CD4-positive, alpha-beta T cell treated with Interleukin-4 for 1 hour (primary cell): ENCODE results near the gene RGMB.
"Not testable (repeated sequence)": the region's sequence is repeated elsewhere in the genome, so short reads cannot be mapped to it uniquely, and the experiment has no call there.

ENCODE experiments used
- DNase-seq, 2 donors: peaks; one replicate each; pipeline ENCODE4 v3.0.0-alpha.2; 2020 to 2022

The RGMB gene, protein sequence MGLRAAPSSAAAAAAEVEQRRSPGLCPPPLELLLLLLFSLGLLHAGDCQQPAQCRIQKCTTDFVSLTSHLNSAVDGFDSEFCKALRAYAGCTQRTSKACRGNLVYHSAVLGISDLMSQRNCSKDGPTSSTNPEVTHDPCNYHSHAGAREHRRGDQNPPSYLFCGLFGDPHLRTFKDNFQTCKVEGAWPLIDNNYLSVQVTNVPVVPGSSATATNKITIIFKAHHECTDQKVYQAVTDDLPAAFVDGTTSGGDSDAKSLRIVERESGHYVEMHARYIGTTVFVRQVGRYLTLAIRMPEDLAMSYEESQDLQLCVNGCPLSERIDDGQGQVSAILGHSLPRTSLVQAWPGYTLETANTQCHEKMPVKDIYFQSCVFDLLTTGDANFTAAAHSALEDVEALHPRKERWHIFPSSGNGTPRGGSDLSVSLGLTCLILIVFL

DNA sequence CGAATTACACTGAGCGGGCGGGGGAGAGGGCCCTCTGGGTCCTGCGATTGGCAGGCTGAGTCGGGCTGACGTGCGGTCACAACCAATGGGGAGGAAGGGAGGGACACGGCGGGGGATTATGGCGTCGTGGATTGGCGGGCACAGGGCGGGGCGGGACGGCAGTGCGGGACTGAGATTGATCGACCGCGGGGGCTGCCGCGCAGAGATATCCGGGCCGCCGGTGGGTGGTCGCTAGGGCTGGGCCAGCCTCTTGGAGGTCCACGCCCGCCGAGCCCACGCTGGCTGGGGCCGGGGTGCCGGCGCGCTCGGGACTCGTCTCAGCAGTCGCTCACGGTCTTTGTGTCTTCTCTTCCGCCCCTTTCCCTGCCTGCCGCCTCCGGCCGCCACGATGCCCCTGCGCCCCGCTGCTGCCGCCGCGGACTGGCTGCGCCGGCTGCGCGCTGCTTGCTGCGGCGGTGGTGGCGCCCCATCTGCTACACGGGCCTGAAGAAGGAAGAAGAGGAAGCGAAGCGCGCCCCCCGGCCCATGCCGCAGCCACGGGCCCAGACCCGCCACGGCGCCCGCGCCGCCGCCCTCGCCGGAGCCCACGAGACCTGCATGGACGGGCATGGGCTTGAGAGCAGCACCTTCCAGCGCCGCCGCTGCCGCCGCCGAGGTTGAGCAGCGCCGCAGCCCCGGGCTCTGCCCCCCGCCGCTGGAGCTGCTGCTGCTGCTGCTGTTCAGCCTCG, at the start of gene RGMB:
Gene RGMB, plus strand, starts transcription at position 200 of the 728 bp plus-strand sequence. Its CDS starts 408 bp downstream, at position 608.
- peak; percentile 90 to 92 for DNase-seq

DNA sequence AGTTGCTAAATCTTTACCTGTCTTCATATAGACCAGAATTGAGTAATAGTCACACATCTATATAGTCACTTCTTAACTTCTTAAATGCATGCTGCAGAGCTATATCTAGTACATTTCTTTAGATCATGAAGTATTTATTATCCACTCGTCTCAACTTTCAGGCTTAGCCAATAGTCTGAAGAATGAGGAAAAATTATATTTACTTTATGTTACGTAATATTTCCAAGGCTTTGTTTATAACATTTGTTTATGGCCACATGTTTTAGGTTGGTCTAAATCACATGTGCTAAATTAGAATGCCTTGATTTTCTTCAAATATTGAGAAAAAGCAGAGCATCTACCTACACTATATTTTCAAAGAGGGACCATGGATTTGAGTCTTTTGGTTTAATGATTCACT, 47.2 kb upstream of the RGMB start:
- DNase-seq: no peak

DNA sequence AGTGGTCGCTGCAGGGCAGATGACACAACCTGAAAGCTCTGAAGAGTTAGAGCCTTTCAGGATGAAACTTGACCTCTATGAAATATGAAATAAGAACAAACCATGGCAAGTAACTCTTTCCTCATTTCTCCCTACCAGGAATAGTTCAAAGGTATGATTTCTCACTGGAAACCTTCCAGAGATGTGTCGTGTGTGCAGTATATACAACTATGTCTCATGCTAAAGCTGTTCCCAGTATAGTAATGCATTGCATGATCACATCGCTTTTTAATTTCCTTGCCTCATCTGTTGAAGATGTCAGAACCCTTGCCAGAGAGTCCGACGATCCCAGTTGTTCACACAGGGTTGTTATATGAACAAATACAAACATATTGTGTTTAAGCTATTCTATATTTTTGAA, 45.8 kb upstream of the RGMB start:
- DNase-seq: no peak

DNA sequence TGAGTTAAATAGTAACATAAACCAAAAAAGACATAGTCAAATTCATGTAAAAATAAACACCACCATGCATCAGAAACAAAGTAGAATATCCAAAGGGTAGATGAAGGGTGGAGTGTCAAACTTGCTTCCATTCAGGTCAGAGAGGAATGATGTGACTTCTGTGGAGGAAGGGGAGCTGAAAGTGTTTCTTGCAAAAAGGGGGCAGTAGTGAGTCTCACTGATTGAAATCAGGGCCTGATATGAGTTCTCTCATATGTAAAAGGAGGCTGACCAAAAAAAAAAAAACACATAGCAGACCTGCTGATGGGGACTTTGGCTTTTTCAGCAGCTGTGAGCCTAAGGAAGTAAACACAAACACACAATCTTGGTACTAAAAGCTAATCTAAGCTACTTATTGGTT, 38.8 kb upstream of the RGMB start:
- DNase-seq: no peak

DNA sequence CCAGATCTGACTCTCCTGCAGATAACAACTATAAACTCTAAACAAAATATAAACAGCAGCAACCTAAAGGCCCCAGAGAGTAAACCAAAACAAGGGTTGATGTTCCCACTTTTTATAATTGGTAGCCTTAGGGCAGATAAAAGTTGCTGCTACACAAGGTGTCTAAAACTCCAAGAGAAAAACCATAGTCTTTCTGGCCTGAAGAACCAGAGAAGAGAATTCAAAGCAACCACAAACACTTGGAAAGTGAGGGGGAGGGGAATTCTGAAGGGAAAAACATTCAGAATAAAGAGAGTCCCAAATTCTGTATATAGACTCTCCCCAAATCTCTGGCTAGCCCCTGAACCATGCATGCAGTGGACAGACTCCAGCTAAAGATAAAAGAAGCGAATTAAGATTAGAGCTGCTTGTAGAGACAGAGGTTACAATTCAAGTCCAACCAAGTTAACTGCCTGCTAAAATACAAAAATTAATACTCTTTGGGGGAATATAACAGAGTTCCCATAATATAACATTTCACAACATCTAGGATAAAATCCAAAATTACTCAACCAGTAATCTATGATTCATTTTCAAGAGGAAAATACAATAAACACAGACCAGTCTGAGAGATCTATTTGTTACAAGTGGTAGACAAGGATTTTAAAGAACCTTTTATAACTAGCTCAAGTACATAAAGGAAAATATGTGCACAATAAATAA, 37.5 kb upstream of the RGMB start:
- no peak for DNase-seq

DNA sequence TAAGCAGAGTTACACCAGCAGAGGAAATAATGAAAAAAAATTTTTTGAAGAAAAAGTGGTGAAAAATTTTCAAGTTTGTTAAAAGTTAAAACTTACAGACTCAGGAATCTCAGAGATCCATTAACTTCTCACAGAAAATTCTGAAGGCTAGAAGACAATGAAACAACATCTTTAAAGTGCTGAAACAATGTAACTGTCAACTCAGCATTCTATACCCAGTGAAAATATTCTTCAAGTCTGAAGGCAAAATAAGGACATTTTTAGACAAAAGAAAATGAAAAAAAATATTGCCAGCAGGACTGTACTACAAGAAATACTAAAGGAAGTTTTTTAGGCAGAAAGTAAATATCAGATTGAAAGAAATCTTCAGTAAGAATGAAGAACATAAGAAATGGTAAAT, 36.7 kb upstream of the RGMB start:
- DNase-seq: no peak

DNA sequence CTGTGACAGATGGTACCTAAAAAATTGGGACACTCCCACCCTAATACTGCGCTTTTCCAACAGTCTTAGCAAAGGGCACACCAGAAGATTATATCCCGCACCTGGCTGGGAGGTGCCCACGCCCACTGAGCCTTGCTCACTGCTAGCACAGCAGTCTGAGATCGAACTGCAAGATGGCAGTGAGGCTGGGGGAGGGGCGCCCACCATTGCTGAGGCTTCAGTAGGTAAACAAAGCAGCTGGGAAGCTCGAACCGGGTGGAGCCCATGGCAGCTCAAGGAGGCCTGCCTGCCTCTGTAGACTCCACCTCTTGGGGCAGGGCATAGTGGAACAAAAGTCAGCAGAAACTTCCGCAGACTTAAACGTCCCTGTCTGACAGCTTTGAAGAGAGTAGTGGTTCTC, 36.0 kb upstream of the RGMB start:
- DNase-seq: not testable (repeated sequence)

DNA sequence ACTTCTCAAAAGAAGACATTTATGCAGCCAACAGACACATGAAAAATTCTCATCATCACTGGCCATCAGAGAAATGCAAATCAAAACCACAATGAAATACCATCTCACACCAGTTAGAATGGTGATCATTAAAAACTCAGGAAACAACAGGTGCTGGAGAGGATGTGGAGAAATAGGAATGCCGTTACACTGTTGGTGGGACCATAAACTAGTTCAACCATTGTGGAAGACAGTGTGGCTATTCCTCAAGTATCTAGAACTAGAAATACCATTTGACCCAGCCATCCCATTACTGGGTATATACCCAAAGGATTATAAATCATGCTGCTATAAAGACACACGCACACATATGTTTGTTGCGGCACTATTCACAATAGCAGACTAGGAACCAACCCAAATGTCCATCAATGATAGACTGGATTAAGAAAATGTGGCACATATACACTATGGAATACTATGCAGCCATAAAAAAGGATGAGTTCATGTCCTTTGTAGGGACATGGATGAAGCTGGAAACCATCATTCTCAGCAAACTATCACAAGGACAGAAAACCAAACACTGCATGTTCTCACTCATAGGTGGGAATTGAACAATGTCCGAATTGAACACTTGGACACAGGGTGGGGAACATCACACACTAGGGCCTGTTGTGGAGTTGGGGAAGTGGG, 34.8 kb upstream of the RGMB start:
- DNase-seq: not testable (repeated sequence)

DNA sequence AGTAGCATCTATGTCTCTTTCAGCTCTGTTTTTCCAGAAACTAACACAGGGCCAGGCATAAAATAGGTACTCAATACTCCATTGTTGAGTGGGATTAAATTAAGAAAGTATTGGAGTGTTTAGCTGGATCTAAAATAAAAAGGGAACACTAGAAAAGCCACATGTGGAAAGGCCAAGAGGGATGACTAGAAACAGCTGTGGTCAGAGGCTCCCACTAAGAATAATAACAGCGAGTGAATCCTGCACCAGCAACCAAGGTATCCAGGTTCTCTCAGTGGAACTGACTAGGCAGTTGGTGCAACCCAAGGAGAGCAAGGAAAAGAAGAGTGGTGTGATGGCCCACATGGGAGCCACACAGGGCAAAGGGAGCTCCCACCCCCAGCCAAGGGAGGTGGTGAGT, 31.5 kb upstream of the RGMB start:
- no peak for DNase-seq

DNA sequence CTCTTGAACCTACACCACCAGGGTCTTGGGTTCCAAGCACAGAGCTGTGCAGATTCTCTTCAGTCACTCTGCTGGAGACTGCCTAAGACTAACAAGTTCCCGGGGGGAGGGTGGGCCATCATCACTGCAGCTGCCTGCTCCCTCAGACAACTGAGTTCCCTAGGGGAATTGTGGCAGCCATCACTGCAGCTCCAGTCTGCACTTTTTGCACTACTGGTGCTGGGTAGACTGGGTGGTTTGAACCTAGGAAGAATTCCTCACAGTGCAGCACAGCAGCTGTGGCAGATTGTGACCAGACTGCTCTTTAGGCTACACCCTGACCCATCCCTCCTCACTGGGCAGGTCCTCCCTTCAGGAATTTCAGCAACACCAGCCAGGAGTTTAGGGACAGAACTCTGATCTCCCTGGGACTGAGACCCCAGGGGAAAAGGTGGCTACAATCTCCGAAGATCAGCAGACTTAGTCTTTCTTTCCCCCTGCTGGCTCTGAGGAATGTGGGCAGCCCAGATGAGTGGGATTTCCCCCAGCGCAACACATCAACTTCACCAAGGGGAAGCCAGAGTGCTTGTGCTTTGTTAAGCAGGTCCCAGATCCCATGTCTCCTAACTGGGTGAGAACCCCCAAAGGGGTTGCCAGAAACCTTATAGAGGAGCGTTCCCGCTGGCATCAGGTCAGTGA, 30.9 kb upstream of the RGMB start:
- DNase-seq: no peak

DNA sequence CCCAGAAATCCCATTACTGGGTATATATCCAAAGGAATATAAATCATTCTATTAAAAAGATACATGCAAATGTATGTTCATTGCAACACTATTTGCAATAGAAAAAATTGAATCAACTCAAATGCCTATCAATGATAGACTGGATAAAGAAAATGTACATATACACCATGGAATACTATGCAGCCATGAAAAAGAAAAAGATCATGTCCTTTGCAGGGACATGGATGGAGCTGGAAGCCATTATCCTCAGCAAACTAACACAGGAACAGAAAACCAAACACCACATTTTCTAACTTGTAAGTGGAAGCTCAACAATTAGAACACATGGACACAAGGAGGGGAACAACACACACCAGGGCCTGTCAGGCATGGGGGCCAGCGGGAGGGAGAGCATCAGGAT, 25.2 kb upstream of the RGMB start:
- not testable (repeated sequence) for DNase-seq

DNA sequence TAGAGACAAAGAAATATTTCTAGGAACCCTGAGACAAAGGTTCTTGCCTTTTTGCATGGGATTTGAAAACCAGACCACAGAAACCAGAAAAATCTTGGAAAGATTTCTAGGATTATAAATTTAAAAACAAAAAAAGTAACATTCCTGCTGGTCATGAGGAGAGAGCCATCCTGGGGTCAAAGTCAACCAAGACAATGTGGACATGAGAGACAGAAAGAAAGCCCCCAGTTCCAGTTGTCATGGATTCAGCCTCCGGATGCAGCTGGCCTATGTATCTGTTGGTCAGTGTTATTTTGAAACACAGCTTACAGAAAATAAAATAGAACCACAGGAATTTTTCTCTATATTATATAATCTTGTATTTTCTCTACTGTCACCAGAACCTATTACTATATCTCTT, 24.4 kb upstream of the RGMB start:
- no peak for DNase-seq

DNA sequence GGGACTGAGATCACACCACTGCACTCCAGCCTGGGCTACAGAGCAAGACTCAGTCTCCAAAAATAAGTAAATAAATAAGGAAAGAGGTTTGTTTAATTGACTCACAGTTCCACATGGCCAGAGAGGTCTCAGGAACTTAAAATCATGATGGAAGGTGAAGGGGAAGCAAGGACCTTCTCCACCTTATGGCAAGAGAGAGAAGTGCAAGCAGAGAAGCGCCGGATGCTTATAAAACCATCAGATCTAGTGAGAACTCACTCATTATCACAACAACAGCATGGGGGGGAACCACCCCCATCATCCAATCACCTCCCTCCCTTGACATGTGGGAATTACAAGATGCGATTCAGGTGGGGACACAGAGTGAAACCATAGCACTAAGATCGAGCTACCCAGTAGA, 22.8 kb upstream of the RGMB start:
- no peak for DNase-seq

DNA sequence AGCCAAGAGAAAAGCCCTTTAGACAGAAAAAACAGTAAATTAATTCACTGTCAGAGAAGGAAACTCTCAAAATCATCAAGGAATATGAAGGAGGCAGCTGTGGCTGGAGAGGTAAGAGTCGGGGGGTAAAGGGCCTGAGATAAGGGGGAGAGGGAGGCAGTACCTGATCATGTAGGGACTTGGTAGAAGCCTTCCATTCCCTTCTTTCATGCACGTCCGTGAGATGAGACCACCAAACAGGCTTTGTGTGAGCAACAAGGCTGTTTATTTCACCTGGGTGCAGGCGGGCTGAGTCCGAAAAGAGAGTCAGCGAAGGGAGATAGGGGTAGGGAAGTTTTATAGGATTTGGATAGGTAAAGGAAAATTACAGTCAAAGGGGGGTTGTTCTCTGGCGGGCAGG, 21.1 kb upstream of the RGMB start:
- not testable (repeated sequence) for DNase-seq

DNA sequence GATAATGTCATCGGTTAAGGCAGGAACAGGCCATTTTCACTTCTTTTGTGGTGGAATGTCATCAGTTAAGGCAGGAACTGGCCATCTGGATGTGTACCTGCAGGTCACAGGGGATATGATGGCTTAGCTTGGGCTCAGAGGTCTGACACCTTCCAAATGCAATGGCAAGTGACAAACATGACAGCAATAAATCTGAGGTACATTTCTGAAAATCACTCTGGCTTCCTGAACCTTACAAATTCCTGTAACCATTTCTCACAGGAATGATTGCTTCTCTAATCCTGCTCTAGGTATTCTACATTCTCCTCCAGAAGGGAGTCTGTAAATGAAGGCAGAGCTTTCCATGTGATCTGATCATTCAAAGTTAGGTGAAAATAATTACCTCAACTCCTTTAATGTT, 20.7 kb upstream of the RGMB start:
- not testable (repeated sequence) for DNase-seq

DNA sequence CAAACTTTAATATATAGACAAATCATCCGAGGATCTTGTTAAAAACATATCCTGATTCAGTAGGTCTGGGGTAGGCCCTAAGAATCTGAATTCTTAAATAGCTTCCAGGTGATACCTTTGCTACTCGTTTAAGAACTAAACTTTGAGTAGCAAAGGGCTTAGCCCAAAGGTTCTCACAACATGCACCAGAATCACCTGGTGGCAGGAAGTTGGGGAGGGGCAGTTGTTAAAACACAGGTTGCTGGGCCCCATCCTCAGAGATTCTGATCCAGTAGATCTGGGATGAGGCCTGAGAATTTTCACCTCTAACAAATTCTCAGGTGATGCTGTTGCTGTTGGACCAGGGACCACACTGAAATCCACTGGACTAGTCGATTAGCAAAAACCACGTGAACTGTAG, 20.0 kb upstream of the RGMB start:
- DNase-seq: no peak

DNA sequence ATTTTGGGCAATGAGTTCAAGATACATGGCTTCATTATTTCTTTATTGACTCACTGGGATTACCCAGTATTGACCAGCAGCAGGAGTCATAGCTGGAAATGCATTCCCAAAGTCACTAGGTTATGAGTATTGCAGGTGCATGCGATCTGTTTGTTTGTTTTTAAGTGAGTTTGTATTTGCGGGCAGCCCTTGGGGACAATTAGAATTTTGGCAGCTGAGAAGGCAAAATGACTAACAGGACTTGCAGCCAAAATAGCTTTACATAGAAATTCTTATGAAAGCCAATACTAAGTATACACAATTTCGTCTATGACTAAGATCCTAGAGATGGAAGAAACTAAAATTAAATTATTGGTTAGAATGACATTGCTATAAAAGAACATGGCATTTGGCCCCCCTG, 18.1 kb upstream of the RGMB start:
- no peak for DNase-seq

DNA sequence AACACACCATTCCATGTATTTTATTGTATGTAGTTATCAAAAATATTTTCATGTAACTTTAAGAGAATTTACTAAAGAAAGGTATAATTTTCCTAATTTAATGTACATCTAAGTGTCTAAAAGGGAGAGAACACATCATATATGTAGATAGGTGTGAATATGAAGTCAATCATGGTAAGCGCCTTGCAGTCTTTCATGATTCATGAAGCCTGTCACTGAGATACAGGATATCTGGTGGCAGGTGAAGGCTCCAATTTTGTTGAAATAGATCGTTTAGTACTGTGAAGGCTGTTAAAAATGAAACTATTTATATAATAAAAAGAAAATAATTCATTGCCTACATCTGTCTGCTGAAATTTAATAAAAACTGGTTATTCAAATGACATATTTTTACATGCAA, 15.5 kb upstream of the RGMB start:
- DNase-seq: no peak

DNA sequence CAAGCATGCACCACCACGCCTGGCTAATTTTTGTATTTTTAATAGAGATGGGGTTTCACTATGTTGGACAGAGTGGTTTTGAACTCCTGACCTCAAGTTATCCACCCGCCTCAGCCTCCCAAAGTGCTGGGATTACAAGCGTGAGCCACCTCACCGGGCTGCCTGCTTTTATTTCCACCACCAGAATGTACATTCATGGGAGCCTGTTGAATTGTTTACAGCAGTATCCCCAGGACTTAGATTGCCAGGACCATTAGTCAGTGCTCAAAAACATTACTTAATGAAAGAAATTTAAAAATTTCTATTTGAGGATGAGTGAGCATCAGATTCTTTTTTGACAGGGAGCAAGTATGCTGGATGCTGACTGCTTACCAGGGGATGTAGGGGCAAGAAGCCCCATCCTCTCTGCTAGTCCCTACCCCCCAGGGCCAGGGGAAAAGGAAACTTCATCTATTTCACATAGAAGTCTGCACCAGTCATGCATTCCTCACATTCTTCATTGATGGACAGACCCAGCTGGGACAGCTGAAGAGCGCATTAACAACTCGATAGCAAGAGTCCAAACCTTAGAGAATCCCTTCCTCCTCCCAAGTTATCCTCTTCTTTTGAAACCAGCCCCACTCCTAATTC, 10.3 kb upstream of the RGMB start:
- no peak for DNase-seq

DNA sequence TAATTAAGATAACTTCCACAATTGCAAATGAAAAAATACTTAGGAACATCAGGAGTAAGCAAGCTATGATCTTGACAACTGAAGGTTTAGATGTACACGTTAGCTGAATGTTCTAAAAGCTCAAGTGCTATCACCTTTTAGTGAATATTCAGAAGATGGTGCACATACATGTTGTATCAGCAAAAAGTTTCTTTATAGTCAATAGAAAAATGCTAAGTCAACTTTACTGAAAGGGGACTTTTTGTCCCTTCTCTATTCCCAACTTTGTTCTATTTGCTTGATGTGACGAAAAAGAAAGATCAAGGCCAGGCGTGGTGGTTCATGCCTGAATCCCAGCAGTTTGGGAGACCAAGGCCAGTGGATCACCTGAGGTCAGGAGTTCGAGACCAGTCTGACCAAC, 7.6 kb upstream of the RGMB start:
- no peak for DNase-seq

DNA sequence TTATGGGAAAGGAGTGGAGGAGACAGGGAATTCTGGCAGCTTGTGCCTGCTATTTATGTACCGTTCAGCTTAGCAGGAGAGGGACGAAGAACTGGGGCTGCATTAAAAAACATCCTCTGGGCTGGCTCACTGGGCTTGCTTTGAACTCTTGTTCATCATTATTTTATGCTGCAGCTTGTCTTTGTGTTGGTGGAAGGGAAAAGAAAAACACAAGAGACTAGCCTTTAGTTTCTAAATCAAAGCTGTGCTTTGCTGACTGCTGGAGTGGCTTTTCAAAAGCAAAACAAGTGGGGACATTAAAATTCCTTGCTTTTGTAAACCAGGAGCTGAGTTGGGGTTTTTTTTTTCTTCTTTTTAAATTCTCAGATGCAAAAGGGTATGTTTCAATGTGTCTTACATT, 5.9 kb upstream of the RGMB start:
- DNase-seq: no peak
